Cortex of kidney (tissue), 1 donor: ENCODE data around the gene BABAM2.

ENCODE experiments used
- DNase-seq: peaks from one replicate; lab custom pipeline; 2025; lab: John Stamatoyannopoulos, UW

BABAM2 gene

DNA sequence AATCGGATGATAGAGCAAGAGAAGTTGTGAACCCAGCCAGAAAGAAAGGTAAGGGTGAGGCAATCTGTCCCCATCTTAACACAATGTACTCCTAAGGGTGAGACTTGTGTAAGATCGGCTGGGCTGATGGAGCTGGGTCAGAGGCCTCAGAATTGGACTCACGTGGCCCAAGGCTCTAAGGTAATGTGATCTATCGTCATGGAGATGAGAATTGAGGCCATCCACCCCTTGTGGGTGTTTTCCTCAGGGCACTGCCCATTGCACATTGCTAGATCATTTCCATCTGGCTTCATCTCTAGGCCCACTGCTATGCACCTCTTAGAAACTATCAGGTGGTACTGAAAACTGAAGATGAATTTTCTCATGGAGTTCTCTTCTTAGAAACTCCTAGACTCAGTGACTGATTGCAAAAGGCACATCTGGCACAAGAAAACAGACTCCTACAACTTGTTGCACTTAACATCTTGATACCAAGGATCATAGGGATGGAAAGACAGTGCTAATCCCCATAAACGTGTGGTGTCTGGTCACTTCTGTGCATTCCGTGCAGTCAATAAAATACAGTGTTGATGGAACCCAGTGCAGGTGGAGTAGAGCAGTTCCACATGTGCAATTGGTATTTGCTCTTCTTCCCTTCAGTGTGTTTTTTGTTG, 273.2 kb downstream of the BABAM2 start:
- DNase-seq, result no peak

DNA sequence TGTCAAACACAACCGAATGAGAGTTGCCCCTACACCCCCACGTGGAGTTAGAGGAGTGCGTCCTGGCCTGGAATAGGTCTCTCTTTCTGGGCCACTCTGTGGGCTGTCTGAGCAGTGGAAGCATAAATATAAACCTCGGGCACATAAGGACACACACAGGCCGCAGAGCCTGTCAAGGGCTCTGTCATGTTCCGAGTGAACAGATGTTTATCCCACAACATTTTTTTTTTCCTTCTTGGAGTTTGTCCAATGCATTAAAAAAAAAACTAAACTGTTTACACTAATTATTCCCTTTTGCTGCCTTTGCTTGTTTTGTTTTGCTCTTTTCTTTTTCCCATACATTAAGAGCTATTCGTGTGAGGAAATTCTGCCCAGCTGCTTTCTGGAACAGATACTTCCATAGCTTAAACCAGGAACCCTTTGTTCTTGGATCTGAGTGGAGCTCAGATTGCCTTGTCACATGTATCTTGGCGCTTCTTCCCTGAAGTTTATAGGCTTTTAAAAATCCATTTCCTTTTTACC, 273.8 kb downstream of the BABAM2 start:
- DNase-seq, result no peak

DNA sequence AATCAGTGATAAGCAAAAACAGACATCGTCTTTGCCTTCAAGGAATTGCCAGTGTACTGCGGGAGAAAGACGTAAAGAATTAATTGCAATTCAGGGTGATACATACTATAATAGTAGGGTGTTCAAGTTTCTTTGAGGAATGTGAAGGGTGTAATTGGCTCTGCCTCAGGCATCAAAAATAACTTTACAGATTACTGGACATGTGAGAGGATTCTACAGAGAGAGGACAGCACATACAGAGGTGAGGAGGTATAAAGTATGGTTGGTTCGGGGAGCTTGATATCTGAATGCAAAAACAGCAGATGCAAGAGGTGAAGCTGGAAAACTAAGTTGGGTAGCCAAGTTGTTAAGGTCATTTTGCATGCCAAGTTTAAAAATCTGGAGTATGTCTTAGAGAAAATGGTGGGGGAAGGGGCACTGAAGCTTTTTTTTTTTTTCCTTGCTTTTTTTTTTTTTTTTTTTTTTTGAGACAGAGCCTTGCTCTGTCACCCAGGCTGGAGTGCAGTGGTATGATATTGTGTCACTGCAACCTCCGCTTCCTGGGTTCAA, 274.6 kb downstream of the BABAM2 start:
- DNase-seq, result no peak

DNA sequence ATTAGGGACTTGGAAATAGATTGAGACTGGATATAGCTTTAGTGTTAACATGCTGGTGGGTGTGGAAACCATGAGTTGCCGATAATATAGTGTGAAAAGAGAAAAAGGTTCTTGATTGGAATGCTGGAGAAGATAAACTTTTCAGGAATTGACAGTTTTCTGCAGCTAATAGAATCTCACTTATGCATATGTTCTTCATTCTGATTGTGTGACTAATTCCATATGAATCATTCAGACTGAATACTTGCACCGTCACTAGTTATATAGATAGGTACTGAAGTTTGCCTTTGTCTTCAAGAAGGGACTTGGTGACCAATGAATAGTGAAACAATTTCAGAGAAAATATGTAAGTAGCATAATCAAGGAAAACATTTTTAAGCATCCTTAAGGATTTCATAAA, 276.4 kb downstream of the BABAM2 start:
- DNase-seq, result no peak

DNA sequence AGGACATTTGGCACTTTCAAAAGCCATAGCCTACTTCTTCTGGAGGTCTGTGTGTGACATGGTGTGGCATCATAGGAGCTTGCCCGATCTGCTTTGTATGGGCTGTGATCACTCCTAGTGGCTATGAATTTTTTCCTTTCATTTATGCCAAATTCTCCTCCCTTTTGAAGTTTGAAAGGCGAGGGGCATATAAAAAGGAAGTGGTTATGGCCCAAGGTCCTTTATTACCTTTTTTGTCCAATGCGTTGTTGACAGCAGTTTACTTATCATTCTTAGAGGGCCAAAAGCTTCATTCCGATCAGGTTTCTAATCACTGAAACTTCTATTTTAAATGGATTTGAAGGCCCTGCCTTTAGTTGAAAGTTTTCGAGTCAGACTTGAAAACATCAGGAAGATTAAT, 277.8 kb downstream of the BABAM2 start:
- no peak for DNase-seq

DNA sequence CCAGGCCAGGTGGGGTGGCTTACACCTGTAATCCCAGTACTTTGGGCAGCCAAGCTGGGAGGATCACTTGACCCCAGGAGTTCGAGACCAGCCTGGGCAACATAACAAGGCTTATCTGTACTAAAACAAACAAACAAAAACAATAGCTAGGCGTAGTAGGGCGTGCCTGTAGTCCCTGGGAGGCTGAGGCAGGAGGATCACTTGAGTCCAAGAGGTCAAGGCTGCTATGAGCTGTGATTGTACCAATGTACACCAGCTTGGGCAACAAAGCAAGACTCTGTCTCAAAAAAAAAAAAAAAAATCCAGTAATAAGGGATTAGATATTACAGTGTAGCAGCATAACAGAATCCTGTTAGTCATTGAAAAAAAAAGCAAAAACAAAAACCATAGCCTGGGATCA, 279.0 kb downstream of the BABAM2 start:
- DNase-seq, result no peak

DNA sequence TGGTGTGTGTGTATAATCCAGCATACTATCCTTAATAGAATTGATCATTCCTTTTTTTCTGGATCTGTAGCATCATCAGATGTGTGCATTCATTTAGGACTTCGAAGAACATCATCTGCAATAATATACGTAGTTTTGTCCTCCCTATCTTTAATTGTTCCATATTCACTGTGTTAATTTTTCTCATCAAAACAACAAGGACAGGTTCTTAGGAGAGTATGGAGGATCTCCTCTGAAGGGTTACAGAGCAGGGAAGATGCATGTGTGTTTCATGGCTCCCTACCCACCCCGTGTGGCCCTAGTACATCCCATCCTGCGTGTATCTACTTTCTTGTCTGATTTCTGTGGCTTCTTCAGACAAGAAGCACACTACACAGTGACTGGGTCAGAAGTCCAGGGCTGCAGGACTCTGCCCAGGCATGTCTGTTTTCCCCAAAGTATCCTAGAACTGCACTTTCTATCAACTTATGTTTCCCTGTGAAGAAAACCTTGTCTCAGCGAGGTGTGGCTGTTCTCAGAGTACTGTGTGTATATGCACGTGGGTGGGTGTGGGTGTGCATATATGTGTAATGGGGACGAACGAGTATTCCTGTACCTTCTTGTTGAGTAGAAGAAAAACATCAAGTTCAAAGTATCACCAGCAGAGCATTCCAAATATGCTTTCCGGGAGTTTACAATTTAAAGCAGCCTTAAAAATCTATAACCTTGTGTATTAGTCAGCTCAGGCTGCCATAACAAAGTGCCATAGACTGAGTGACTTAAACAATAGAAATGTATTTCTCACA, 281.8 kb downstream of the BABAM2 start:
- DNase-seq, result no peak

DNA sequence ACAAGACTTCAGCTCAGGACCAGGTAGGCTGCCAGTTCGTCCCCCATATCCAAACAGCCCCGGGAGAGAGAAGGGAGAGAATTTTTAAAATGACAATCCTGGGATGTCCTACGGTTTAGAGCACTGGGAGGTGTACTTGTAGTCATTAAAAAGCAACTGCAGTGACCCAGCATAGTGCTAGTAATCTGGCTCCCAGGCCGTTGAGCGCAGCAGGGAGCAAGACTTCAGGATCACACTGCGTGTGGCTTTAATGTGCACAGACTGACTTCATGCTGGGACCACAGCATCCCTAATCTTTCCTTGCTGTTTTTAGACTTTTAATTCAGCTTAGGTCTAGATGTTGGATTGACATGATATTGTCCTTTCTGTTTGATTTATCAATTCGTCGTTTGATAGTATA, 282.8 kb downstream of the BABAM2 start:
- no peak for DNase-seq

DNA sequence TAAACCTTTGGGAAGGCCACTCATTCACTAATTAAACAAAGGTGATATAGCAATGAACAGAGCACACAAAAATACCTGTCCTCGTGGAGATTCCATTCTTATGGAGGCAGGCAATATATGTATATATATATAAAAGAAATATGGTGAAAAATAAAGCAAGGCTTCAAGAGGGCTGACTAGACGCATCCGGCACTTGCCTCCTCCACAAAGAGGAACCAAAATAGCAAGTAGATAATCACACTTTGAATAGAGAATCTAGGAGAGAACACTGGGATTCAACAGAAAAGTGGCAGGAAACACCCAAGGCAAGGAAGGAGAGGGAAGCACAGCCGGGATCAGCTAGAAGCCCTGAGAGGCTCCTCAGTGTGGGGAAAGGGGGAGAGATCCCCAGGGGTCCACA, 283.7 kb downstream of the BABAM2 start:
- no peak for DNase-seq

DNA sequence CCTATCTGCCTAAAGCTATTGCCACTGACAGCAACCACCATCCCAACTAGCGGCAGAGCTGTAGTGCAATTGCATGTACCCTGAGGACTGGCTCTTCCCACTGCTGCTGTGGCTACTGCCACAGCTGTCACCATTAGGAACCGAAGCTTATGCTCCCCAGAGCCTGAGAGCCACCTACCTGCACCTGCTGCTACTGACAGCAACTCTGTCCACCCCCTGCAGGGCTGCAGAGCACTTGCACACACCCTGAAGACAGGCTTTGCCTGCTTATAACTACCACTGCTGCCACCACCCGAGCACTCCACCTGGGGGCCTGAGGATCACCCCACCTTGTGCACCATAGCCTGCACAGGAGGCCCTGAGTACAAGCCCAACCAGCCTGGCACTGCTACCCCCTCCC, 284.5 kb downstream of the BABAM2 start:
- no peak for DNase-seq

DNA sequence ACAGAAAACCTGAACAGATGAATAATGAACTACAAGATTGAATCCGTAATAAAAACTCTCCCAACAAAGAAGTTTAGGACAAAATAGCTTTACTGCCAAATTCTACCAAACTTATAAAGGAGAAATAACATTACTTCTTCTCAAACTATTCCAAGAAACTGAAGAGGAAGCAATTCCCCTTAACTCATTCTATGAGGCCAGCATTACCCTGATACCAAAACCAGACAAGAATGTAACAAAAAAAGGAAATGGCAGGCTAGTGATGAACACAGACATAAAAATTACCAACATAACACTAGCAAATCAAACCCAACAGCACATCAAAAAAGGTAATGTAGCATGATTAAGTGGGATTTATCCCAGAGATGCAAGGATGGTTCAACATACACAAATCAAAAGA, 288.4 kb downstream of the BABAM2 start:
- no peak for DNase-seq

DNA sequence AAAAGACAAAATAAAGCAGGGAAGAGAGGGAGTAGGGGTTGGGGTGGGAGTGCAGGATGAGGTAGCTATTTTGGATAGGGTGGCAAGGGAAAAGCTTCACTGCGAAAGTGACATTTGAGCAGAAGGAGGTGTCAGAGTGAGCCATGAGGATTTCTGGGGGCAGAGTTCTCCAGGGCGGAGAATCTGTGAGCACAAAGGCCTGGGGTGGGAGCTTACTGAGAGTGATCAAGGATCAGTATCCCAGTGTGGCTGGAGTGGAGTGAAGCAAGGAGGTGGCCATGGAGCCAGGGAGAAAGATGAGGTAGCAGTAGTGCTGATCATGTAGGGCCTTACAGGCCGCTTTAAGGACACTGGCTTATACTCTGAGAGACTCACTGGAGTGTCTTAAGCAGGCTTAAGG, 291.3 kb downstream of the BABAM2 start:
- DNase-seq, result no peak

DNA sequence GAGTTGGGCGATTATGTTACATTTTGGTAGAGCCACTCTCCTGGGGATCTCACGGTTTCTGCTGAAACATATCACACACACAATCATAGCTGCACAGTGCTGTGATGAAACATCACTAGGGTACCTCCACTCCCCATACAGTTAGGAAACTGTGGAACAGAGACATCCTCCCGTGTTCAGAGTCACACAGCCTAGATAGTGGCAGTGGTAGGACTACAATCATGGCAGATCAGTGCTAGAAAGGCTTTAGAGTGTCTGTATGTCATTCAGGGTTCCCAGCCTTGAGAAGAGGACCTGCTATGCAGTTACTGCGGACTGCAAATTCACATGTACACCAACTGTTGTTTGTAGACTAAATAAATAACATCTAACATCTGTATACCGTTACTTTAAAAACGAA, 291.8 kb downstream of the BABAM2 start:
- DNase-seq, result no peak

DNA sequence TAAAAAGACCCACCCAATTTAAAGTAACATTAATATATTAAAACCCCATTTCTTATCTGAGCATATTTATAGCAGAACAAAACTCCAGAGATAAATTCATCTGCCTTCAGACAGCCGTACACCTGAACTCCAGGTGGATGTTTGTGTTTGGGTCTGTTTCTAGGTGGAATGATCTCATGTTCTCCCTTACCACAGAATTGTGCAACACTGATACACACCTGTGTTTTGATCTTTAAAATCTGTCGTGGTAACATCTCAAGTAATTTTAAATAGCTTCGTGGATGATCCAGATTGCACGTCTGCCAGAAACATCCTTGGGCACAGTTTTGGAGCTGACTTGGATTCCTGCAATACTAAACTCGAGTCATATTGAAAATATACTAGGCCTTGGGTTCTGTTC, 294.6 kb downstream of the BABAM2 start:
- no peak for DNase-seq

DNA sequence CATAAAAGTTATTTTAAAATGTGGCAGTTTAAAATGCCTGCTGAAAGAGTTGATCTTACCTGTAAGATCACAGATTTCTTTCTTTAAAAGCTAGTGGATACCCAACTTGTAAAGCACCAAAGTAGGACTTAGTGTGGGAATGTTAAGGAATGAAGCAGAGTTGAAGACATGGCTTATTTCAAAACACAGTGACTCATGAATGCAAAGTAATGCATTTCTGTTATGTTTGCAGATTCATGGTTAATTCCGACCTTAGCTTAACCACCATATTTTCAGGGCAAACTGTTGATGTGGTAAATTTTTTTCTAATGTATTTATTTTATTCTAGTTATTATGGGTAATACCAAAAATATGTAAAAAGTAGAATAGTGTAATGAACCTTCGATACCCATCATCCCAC, 295.4 kb downstream of the BABAM2 start:
- no peak for DNase-seq

DNA sequence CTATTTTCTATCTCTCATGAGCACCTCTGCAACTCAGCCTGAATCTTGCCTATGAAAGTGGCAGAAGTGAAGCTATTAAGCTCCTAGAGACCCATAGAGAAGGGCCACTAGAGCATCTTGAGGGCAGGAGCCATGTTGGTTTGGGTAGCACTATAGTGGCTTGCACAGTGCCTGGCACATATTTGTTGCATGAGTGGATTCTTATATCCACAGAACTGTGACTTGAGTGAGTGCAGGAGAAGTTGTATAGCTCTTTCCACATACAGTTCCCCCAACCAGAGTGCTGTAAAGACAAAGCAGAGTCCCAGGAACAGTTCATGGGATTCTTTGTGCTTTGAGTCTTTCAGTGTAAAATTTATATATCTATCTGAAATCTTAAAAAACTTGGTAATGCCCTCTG, 296.7 kb downstream of the BABAM2 start:
- DNase-seq, result no peak

DNA sequence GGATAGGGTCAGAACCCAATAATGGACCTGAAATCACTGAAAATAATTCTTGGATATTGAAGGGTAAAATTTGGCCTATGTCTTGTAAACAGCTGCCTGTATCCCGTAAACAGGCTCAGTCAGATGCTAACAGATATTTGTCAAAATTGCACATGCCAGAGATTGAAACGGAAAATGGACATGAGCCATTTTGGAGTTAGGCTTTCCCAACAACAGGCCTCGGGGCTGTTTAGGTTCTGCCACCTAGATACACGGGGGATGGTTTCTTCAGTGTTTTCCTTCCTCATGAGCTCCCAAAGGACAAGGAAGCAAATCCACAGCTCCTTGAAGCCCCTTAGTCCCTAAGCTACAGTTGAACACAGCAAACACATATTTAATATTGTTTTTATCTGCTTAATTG, 297.9 kb downstream of the BABAM2 start:
- no peak for DNase-seq

DNA sequence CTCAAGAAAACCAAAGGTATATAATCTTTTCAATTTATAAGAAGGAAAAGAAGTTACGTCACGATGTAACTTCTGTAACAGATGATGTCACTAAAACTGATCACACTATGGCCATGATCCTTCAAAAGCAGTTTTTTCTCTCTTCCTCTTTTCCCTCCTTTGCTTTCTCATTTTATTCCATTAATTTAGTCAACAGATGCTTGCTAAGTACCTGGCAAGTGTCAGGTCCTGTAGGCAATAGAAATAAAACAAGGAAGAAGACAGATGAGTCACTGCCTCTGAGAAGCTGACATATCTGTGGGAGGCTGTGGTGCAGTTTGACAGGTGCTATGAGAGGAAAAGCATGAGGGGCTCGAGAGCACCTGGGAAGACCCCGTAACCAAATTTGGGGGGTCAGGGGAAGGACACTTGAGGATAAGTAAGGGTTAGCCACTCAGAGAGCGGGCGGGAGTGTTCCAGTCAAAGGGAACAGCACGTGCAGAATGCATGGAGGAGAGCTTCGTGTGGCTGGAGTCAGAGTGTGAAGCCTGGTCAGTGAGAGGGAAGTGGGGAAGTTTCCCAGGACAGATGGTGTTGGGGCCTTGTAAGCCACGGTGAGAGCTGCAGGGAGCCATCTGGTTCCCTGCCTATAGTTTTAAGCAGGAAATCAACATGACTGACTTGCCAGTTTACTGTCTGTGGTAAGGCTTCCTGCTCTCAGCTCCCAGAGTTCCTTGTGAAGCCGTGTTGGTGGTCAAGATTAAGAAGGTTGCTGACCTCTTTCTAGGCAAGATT, 303.3 kb downstream of the BABAM2 start:
- DNase-seq, result no peak

DNA sequence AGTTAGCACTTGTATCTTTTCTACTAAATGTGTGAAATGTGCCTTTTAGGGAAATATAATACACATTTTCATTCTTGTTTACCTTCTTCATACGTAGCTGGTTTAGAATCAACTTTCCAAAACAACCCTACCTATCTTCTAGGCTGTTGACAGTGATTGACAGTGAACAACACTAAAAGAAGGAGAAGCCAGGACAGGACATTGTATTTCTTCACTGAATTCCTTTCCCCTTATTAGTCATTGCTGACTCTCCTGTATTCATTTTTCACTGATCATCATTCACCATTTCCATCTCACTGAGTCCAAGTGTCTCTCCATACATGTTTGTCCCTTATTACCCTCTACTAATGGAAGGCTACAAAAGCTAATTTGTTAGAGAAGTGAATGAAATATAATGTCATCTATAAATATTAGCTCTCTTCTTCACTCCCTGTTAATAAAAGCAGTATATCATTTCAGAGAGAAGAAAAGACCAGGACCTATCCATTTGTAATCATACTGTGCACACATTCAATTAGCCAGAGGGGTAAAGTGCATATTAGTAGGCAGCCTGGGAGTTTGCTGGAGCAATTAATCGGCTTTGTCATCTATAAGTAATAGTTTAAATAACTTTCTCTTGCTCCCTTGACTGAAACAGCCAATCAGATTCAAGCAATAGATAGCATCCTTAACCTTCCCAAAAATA, 309.6 kb downstream of the BABAM2 start:
- DNase-seq, result no peak

DNA sequence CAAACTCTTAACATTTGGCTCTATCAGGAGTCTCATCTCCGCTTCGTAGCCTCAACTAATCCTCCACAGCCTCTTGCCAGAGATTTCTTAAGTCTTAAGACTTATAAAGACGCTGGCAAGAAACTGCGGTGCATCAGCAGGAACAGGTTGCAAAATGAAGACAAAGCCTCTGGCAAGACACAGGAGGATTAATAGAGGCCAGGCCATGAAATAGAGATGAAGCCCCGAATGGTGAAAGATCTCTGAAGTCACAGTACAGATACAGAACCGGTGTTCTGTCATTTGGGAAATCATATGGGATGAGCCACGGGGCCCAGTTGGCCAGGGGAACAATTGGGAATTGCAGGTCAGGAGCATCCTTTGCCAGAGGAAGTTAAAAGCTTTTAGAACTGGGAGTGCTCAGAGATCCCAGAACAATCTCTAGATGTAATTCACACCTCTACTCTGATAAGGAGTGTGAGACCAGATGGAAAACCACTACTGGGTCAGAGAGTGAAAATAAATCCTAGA, 311.2 kb downstream of the BABAM2 start:
- no peak for DNase-seq

DNA sequence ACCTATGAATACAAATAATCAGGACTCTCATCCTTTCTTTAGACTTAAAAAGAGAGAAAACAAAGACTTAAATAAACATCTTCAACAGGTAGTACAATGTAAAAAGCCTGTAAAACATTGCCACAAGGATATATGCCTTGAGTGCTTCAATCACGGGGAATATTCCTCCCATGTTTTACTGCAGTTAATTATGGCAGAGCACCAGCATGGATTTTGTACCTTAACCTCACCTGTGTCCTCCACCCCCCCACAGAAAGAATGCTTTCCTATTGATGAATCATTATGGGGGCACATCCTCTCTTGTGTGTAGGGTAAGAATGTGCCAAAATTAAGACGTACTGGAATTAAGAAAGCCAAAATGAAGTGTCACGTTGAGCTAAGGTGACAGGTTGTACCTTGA, 312.2 kb downstream of the BABAM2 start:
- DNase-seq, result no peak

DNA sequence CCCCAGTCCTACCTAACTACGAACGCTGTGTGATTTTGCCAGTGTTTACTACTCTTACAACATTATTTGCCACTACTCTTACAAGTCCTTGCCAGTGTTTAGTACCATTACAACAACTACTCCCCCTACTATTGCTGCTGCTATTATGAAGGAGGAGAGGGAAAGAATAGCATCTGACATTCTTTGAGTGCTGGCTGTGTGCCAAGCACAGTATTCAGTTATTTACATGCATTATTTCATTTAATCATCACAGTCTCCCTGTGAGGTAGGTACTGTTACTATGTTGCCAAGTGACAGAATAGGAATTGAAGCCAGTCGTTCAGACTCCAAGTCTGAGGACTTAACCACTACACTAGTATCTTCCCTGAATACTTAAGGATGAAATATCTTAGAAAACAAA, 316.2 kb downstream of the BABAM2 start:
- DNase-seq, result no peak
